GM21447 (cell line): Measurements from ENCODE around the gene HOXA7.

Experiments used
- ATAC-seq: cut with Tn5 transposase; IDR thresholded peaks from one replicate; pipeline ENCODE4 v1.9.1; 2021; ENCODE audit not compliant: unreplicated experiment

Gene HOXA7

GRCh38 chr7:27138472-27138871 is 18.0 kb downstream of the HOXA7 start:
- no peak for ATAC-seq

DNA sequence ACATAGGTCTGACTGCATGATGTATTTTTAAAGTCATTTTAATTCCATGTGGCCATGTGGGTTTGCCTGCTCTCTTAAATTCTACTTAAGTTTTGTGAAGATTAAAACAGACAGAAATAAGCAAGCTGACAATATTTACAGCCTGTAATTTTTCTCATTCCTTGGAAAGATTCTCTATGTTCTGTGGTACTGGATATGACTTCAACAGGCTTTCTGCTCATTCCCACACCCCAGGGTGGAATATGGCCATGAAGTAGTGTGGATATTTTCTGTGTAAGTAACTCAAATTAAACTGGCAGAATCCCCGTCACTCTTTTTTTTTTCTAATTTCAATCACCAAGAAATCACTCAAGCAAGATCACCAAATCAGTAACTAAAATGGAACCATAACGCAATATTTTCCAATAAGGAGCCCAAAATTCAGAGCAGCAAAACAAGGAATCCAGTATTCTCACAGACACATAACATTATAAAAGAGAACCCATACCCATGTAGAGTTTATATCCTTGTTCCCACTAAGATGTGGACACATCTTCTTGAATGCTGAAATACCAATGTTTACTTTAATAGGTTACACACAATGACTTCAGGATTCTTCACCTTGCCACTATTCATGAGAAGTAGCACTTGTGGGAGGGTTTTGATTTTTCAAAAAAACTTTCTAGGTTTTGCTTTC is 18.7 kb downstream of the HOXA7 start:
- ATAC-seq = no peak

GRCh38 chr7:27134392-27134791 is 22.1 kb downstream of the HOXA7 start:
- no peak for ATAC-seq

DNA sequence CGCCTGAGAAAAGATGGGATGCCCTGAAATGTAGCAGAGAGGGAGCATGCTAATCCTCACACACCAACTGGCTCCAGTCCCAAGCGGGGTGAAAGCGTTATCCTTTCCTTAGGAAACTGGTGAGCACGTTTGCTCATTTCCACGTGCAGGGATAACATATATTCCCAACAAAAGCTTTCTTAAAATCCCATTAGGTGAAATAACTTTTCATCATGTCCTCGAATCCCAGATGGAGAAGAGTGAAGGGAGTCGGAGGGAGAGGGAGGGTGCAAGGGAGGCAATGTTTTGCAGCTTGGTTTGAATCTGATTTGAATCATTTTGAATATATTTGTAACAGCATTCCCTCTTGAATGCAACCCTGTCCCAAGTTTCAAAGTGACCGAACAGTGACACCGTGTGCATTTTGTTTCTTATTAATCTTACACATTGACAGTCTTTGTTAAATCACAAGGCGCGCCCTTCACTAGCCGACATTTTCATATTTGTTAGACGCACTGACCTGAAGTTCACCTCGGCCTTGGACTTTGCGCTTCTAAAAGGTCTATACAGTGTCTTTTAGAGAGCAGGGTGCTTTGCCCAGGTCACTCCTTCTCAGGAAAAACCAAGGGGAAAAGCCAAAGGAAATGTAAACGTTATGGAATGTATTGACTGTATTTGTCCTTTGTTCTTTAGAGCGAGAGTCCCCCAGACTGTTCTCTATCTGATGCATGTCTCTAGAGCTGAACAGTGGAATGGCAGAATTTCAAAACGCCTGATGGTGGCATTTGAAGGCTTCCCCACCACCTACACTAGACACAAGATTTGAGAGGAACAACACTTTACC is 22.9 kb downstream of the HOXA7 start:
- no peak for ATAC-seq

DNA sequence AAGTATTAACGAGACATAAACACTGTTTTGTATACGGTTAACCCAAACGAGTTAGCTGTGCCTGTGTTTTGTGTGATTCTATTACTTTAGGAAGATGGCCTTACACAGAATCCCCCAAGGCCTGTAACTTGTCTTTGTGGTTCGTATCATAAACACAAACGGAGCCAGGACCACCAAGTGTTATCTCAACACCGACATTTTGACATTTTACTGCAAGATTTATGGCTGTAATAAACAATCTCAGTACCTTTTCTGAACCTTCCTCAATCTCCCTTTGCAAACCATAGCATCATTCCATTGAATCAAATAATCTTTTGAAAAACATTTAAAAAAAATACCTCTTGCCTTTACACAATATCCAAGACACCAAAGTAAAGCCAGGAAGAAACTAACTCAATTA is 23.5 kb downstream of the HOXA7 start:
- ATAC-seq = no peak

- no peak for ATAC-seq
These were observed 24.3 kb downstream of the HOXA7 start for GRCh38 chr7:27132214-27132613.

DNA sequence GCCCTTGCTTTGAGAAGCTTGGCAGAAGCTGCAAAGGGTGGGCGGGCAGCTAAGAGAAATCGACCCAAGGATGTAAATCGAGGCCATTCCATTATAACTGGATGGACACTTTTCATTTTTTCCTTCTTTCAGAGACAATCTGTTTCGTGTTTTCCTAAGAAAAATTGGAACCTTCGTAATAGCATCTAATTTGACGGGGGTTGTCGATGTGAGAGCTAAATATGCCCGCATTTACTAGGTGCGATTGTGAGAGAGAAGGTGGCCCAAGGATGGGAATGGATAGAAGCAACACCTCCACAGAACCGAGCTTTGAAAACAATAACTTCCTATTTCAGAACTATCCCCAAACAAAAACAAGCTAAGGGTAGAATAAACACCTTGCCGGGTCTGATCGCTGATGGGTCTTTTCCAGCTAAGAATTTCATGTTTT is 25.1 kb downstream of the HOXA7 start:
- no peak for ATAC-seq

GRCh38 chr7:27130540-27131389 is 25.7 kb downstream of the HOXA7 start, which contains the start of gene HOXA4:
HOXA4 (minus strand) TSS chr7:27130757; CDS start chr7:27130733, 24 bp downstream.
- ATAC-seq = no peak

GRCh38 chr7:27129729-27130539 is 26.5 kb downstream of the HOXA7 start:
- ATAC-seq = no peak

DNA sequence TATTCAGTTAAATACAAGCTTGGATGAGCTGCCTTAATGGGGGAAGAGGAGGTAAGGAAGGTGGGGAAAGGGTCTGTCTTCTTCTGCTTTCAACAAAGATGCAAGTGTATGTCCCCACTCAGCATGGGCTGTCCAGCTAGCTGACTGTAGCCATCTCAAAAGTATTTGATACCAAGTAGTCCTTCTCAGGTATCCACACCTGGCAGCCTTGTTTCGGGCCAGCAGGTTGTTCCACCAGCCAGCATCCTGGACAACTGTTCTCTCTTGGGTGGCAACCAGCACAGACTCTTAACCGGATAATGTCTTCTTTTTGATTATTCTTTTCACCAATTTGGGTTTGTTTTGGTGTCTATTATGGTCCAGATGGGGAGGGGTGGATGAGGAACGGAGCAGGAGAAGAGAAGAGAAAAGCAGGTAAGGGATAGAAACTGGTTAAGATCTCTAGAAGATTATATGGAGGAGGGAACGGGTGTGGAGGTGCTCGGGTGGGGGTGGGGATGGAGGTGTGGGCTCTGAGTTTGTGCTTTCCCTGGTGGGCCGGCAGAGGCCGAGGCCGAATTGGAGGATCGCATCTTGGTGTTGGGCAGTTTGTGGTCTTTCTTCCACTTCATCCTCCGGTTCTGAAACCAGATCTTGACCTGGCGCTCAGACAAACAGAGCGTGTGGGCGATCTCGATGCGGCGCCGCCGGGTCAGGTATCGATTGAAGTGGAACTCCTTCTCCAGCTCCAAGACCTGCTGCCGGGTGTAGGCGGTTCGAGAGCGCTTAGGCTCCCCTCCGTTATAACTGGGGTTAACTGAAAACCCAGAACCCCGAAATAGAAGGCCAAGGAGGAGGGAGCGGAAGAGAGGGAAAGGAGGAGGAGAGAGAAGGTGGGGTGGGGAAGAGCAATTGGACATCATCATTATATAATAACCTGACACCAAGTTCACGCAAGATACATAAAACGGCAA is 27.4 kb downstream of the HOXA7 start:
- no peak for ATAC-seq

DNA sequence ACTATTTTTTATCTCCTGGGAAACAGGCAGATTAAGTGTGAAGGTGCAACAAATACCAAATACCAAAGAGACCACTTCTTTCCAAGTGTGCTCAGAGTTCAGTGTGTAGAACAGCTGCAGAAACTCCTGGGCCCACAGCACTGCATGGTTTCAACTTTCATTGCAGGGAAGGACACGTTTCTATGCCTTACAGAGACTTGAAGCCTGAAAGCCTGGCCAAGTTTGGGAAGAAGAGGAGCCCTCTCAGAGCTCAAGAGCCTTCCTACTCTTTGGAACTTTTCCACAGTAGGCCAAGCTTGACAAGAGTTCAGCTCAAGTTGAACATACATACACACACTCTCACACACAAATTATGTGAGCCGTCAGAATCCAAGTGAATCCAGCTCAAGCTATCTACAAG is 28.4 kb downstream of the HOXA7 start:
- ATAC-seq = no peak

DNA sequence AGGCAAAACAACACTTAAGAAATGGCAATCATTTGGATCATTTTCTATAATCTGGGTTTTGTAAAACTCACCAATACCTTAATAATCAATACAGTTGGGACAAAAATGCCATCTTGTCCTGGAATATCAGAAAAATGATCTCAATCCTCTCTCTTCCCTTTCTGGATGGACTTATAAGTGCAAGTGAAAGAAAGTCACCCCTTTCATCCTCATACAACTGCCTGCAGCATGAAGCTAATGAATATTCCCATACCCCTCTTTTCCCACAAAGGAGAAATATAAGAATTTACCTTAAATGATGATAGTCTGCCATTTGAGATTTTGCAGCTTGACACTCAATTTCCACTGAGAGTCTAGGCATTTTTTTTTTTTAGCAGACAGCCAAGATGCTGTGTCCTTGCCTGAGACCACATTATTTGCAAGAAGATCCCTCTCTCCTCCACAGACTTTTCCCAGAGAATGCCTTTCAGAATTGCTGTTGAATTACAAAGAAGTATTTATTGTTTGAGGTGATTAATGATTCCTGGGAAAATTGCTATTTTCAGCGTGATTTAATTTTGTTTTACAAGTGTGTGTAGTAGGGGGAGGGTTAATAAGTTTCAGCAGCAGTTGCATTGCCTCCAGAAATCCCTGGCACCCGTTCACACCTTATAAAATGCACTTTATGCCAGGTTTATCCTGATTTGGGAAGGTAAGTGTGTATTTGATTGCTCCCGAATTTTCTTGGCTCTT is 29.7 kb downstream of the HOXA7 start:
- no peak for ATAC-seq

DNA sequence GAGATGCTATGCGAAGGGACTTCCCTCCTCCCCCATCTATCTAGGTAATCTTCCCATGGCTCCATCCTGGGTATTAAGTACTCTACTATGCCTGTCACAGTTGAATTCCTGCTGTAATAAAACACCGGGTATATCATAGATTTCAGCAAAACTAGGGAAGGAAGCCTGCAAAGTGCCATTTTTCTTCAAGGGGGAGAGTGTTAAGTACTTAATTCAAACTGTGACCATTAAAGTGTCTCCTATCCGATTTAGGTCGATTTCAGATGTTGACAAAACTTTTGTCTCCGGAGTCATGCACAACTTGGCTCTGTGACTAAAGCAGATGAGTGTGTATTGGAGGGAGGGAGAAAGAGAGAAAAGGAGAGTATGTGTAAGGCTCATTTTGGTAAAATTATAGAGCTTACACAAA is 30.5 kb downstream of the HOXA7 start:
- ATAC-seq = no peak

DNA sequence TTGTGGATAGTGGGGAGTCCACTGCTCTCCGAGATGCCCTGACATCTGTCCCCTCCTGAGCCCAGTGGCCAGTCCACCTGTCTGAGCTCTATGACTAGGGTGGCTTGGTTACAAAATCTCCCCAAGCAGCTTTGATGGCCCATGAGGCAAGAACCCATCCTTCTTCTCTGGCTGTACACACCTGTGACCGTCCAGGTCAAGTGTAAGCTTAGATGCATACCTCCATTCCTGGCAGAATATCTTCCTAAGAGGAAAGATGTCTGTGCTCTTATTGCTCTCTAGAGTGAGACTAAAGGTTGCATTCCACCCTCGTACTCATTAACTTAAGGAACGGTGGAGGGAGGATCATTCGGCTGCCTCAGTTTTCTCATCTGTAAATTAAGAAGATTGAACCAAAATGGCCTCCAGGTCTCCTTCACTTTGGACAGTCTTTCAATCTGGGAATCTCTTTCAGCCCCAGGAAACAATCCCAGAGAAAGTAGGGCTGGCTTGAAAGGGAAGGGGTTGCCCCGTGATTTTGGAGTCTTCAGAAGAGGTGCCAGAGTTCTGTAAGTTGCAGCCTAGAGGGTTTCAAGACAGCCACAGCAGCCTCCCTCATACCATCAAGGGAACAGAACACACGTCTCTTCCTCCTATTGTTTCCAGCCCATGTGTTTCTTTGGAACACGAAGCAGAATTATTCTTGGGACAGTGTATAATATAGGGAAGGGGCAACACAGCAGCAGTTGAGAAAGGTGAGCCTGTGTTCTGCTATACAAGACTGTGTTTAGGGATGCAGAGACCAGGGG is 31.4 kb downstream of the HOXA7 start:
- ATAC-seq = no peak

DNA sequence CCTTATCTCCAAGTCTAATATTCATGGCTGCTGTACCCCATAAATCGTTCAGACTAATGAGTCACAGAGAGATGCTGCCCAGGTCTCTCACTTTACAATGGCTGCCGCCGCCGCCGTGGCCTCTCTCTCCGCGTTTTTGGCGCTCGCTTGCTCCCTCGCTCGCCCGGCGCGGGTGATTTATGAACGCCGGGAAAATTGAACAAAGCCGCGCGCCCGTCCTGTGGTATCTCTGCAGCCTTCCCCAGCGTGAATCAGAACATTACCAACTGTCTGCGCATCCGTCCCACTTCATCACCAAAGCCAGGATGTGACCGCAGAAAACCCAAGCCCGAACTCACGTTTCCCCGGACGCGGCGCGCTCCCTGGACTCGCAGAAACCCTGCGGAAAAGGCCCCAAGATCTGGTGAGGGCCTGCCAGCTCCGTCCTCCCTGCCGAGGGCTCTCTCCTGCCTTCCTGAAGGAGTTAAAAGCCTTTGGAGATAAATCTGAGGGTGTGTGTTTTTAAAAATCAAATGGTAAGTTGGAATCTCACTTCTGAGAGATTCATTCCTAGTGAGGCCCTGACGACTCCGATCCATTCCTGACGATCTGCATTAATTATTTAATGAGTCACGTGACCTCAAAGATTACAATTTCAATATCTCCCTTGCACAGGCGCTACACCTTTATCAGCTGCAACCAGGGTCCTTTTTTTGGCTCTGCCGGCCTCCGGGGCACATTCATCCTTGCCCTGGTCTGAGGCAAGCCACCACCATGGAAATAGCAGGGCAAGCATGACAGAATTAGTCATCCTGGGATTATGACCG is 32.2 kb downstream of the HOXA7 start:
- no peak for ATAC-seq

- ATAC-seq = no peak
These were observed 32.9 kb downstream of the HOXA7 start for GRCh38 chr7:27123477-27124053.

DNA sequence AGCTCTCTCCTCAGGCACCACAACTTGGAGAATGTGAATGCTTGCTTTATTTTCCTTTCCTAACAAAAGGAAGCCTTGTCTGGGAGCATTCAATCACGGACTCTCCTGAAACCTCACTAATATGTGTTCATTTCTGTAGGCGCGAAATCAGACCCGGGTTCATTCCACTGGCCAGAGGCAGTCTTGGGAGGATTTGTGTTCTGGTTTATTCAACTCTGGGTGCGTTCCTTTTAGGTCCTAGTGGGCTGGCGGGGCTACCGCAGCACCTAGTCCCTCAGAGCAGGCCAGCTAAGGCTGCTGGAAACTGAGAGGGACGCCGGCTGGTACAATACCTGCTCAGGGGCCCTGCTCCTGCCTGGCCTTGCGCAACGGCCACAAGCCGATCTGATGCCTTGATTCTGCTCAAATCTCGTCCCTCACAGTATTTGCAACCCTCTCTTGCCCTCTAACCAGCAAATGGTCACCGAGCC is 33.4 kb downstream of the HOXA7 start:
- no peak for ATAC-seq
